Neural cell (in vitro differentiated cells): ENCODE results near the gene PARD3B.

Experiments used
- CTCF ChIP-seq: fragments of 450-650 bp; IDR thresholded peaks from 2 replicates; pipeline ENCODE4 v1.5.1; 2014; ENCODE audit warnings: antibody characterized with exemption, mild to moderate bottlenecking, moderate library complexity; ENCODE audit not compliant: poor library complexity, severe bottlenecking
- EP300 ChIP-seq: fragments of 450-650 bp; conservative IDR thresholded peaks from 2 replicates; pipeline ENCODE4 v1.6.1; 2014; ENCODE audit warnings: antibody characterized with exemption, mild to moderate bottlenecking, moderate library complexity; ENCODE audit not compliant: poor library complexity, severe bottlenecking
- MXI1 ChIP-seq: fragments of 450-650 bp; conservative IDR thresholded peaks from 2 replicates; pipeline ENCODE4 v1.6.1; 2014; ENCODE audit warnings: antibody characterized with exemption, mild to moderate bottlenecking; ENCODE audit not compliant: poor library complexity, severe bottlenecking
- POLR2AphosphoS5 ChIP-seq: IDR thresholded peaks from 2 replicates; pipeline ENCODE4 v1.6.1; 2012
- RAD21 ChIP-seq: fragments of 450-650 bp; conservative IDR thresholded peaks from 2 replicates; pipeline ENCODE4 v1.6.1; 2014; ENCODE audit warnings: antibody characterized with exemption, mild to moderate bottlenecking, moderate library complexity
- REST ChIP-seq: IDR thresholded peaks from 2 replicates; pipeline ENCODE4 v1.6.1; 2012; ENCODE audit warnings: borderline replicate concordance
- TAF1 ChIP-seq: IDR thresholded peaks from 2 replicates; pipeline ENCODE4 v1.6.1; 2012; ENCODE audit warnings: low read depth

GRCh38 chr2:204615456-204615855 lies 70.2 kb downstream of the PARD3B start:
- TF ChIP-seq REST (no peak), CTCF (no peak), EP300 (no peak), RAD21 (no peak), MXI1 (no peak), POLR2AphosphoS5 (no peak), TAF1 (no peak)
